Neural progenitor cell (in vitro differentiated cells): Measurements from ENCODE around the gene AOC2. TPM values are rescaled to one million over a fixed set of nuclear protein-coding genes. Genes with fewer than 3 reads are reported as not detected.
A peak's percentile ranks its signal among the peaks of the same experiment; 100 is the strongest.
"Not testable (repeated sequence)": the region's sequence is repeated elsewhere in the genome, so short reads cannot be mapped to it uniquely, and the experiment has no call there.

ENCODE experiments used
- DNase-seq: peaks from one replicate; pipeline ENCODE4 v3.0.0-alpha.2; 2016; ENCODE audit warnings: low spot score
- H2AFZ ChIP-seq: fragments of 200-600 bp; sonication (generic); replicated peaks from 2 replicates; pipeline ENCODE4 v1.6.1; 2016; ENCODE audit warnings: antibody characterized with exemption
- H3F3A ChIP-seq: fragments of 200-600 bp; sonication (generic); 2 replicates; pipeline ENCODE4 v1.6.1; 2016; ENCODE audit warnings: antibody characterized with exemption, low read depth
- H3K27ac ChIP-seq: fragments of 200-600 bp; sonication (generic); 2 replicates; pipeline ENCODE4 v1.5.1; 2016; ENCODE audit warnings: mild to moderate bottlenecking
- H3K27me3 ChIP-seq: fragments of 200-600 bp; sonication (generic); 2 replicates; pipeline ENCODE4 v1.6.1; 2016; ENCODE audit warnings: mild to moderate bottlenecking, moderate library complexity
- H3K36me3 ChIP-seq: fragments of 200-600 bp; sonication (generic); 2 replicates; pipeline ENCODE4 v1.5.1; 2016
- H3K4me1 ChIP-seq: fragments of 200-600 bp; sonication (generic); 2 replicates; pipeline ENCODE4 v1.6.1; 2016; ENCODE audit warnings: mixed run types
- H3K4me2 ChIP-seq: fragments of 200-600 bp; sonication (generic); 2 replicates; pipeline ENCODE4 v1.6.1; 2016
- H3K4me3 ChIP-seq: fragments of 200-600 bp; sonication (generic); 2 replicates; pipeline ENCODE4 v1.5.1; 2016
- H3K79me2 ChIP-seq: fragments of 200-600 bp; sonication (generic); 2 replicates; pipeline ENCODE4 v1.6.1; 2016; ENCODE audit warnings: low read depth
- H3K9ac ChIP-seq: fragments of 200-600 bp; sonication (generic); 2 replicates; pipeline ENCODE4 v1.6.1; 2016
- H3K9me3 ChIP-seq: fragments of 200-600 bp; sonication (generic); 2 replicates; pipeline ENCODE4 v1.5.1; 2016; ENCODE audit warnings: low read depth
- H4K20me1 ChIP-seq: fragments of 200-600 bp; sonication (generic); 2 replicates; pipeline ENCODE4 v1.6.1; 2016; ENCODE audit warnings: low read depth
- H3K27ac Mint-ChIP-seq: 3 replicates; pipeline ENCODE4 v1.8.0; 2021; ENCODE audit warnings: mixed read lengths
- H3K27me3 Mint-ChIP-seq: 2 replicates; pipeline ENCODE4 v1.8.0; 2022; ENCODE audit warnings: low read depth, mild to moderate bottlenecking, inconsistent platforms, moderate library complexity, mixed read lengths; ENCODE audit not compliant: insufficient read depth
- H3K36me3 Mint-ChIP-seq: 3 replicates; pipeline ENCODE4 v1.8.0; 2021; ENCODE audit warnings: mixed read lengths
- H3K4me1 Mint-ChIP-seq: 3 replicates; pipeline ENCODE4 v1.8.0; 2021; ENCODE audit warnings: mixed read lengths
- H3K4me3 Mint-ChIP-seq: 3 replicates; pipeline ENCODE4 v1.8.0; 2021; ENCODE audit warnings: mild to moderate bottlenecking, moderate library complexity, mixed read lengths
- H3K9me3 Mint-ChIP-seq: 3 replicates; pipeline ENCODE4 v1.8.0; 2020; ENCODE audit warnings: mixed read lengths
- EZH2 ChIP-seq: fragments of 200-600 bp; sonication (generic); IDR thresholded peaks from 2 replicates; pipeline ENCODE4 v1.6.1; 2017; ENCODE audit warnings: antibody characterized with exemption, mild to moderate bottlenecking, moderate library complexity
- EZH2phosphoT487 ChIP-seq: fragments of 200-600 bp; sonication (generic); IDR thresholded peaks from 2 replicates; pipeline ENCODE4 v1.6.1; 2017; ENCODE audit warnings: antibody characterized with exemption
- total RNA-seq: library from RNA; depleted of rRNA; stranded (reverse); fragments of >200 nt; gene quantifications from 2 replicates; pipeline ENCODE4 v1.2.3, GENCODE V29; 2015; ENCODE audit warnings: low replicate concordance
- TF ChIP-seq, protein P1 (sequence below): fragments of 200-600 bp; sonication (generic); IDR thresholded peaks from 2 replicates; pipeline ENCODE4 v1.5.1; 2017; ENCODE audit warnings: antibody characterized with exemption, mild to moderate bottlenecking

Gene AOC2
- total RNA-seq, 1 donor from 2014 or later = 1.2 TPM

- no peaks in the 10 kb centered on the region for H3K79me2 ChIP-seq
- H3K9me3 ChIP-seq = no peaks in the 10 kb centered on the region
- no peak overlapping the region for H3K4me3 ChIP-seq
- no peaks in the 10 kb centered on the region for H3K4me1 ChIP-seq
- H3K27ac ChIP-seq = no peak overlapping the region
- no peak for TF ChIP-seq EZH2
- TF ChIP-seq EZH2phosphoT487 = no peak
- TF ChIP-seq, protein P1, sequence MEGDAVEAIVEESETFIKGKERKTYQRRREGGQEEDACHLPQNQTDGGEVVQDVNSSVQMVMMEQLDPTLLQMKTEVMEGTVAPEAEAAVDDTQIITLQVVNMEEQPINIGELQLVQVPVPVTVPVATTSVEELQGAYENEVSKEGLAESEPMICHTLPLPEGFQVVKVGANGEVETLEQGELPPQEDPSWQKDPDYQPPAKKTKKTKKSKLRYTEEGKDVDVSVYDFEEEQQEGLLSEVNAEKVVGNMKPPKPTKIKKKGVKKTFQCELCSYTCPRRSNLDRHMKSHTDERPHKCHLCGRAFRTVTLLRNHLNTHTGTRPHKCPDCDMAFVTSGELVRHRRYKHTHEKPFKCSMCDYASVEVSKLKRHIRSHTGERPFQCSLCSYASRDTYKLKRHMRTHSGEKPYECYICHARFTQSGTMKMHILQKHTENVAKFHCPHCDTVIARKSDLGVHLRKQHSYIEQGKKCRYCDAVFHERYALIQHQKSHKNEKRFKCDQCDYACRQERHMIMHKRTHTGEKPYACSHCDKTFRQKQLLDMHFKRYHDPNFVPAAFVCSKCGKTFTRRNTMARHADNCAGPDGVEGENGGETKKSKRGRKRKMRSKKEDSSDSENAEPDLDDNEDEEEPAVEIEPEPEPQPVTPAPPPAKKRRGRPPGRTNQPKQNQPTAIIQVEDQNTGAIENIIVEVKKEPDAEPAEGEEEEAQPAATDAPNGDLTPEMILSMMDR = no peak
- Mint-ChIP-seq H3K27me3 (peaks cover 5% of the 10 kb centered on the region), H3K4me3 (no peak overlapping the region), H3K9me3 (no peaks in the 10 kb centered on the region), H3K4me1 (no peaks in the 10 kb centered on the region), H3K27ac (no peak overlapping the region), H3K36me3 (peaks cover 2% of the 10 kb centered on the region)
- no peaks in the 10 kb centered on the region for H4K20me1 ChIP-seq
- no peak overlapping the region for H3K4me2 ChIP-seq
- peak overlapping the region; percentile 37 for H3K9ac ChIP-seq
- no peaks in the 10 kb centered on the region for H3K36me3 ChIP-seq
- no peak overlapping the region for H2AFZ ChIP-seq
- no peaks in the 10 kb centered on the region for H3K27me3 ChIP-seq
- no peaks in the 10 kb centered on the region for H3F3A ChIP-seq
- DNase-seq = peak; percentile 43
These were observed 13.0 kb downstream of the AOC2 start for GRCh38 chr17:42857389-42857788.

- H3K36me3 Mint-ChIP-seq = peaks cover 2% of the 10 kb centered on the region
- H3K4me1 Mint-ChIP-seq = peaks cover 7% of the 10 kb centered on the region
- Histone ChIP-seq H3K4me3 (no peak overlapping the region), H2AFZ (no peak overlapping the region), H3K79me2 (no peaks in the 10 kb centered on the region), H3F3A (no peaks in the 10 kb centered on the region), H3K9ac (no peak overlapping the region), H3K27ac (no peak overlapping the region), H3K36me3 (no peaks in the 10 kb centered on the region), H3K9me3 (peaks cover 4% of the 10 kb centered on the region), H4K20me1 (no peaks in the 10 kb centered on the region), H3K27me3 (no peaks in the 10 kb centered on the region), H3K4me2 (no peak overlapping the region), H3K4me1 (no peaks in the 10 kb centered on the region)
- peaks cover 12% of the 10 kb centered on the region for H3K9me3 Mint-ChIP-seq
- TF ChIP-seq EZH2 = no peak
- no peak overlapping the region for H3K4me3 Mint-ChIP-seq
- no peak overlapping the region for H3K27ac Mint-ChIP-seq
- DNase-seq = no peak
- peaks cover 5% of the 10 kb centered on the region for H3K27me3 Mint-ChIP-seq
These were observed 21.3 kb downstream of the AOC2 start for GRCh38 chr17:42865638-42866094.

DNA sequence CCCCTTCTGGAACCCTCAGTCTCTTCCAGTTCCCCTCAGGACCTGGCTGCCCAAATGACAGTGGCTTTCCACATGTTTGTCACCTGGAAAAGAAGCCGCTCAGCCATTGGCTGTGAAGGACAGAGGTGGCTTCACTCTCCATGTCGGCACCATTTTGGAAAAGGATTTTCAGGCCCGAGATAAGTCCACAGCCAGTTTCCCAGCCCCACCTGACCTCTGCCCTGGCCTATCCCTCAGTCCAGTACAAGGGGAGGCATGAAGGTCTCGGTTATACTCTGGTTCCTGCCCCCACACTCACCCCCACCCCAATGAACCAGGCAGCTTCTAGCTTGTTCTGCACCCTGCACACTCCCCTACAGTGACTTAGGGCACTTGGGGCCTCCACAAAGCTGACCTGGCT is 21.8 kb downstream of the AOC2 start:
- DNase-seq = no peak
- peaks cover 7% of the 10 kb centered on the region for H3K4me1 Mint-ChIP-seq
- H3K27ac Mint-ChIP-seq = no peak overlapping the region
- Histone ChIP-seq H3K9ac (no peak overlapping the region), H3F3A (no peaks in the 10 kb centered on the region), H3K9me3 (peaks cover 4% of the 10 kb centered on the region), H4K20me1 (no peaks in the 10 kb centered on the region), H2AFZ (no peak overlapping the region), H3K4me2 (no peak overlapping the region), H3K27me3 (no peaks in the 10 kb centered on the region), H3K27ac (no peak overlapping the region), H3K79me2 (no peaks in the 10 kb centered on the region), H3K4me1 (no peaks in the 10 kb centered on the region), H3K36me3 (no peaks in the 10 kb centered on the region), H3K4me3 (no peak overlapping the region)
- peaks cover 2% of the 10 kb centered on the region for H3K36me3 Mint-ChIP-seq
- peaks cover 17% of the 10 kb centered on the region for H3K9me3 Mint-ChIP-seq
- no peak overlapping the region for H3K4me3 Mint-ChIP-seq
- no peak for TF ChIP-seq EZH2phosphoT487
- TF ChIP-seq, protein P1 = no peak
- TF ChIP-seq EZH2 = no peak
- H3K27me3 Mint-ChIP-seq = peaks cover 5% of the 10 kb centered on the region

DNA sequence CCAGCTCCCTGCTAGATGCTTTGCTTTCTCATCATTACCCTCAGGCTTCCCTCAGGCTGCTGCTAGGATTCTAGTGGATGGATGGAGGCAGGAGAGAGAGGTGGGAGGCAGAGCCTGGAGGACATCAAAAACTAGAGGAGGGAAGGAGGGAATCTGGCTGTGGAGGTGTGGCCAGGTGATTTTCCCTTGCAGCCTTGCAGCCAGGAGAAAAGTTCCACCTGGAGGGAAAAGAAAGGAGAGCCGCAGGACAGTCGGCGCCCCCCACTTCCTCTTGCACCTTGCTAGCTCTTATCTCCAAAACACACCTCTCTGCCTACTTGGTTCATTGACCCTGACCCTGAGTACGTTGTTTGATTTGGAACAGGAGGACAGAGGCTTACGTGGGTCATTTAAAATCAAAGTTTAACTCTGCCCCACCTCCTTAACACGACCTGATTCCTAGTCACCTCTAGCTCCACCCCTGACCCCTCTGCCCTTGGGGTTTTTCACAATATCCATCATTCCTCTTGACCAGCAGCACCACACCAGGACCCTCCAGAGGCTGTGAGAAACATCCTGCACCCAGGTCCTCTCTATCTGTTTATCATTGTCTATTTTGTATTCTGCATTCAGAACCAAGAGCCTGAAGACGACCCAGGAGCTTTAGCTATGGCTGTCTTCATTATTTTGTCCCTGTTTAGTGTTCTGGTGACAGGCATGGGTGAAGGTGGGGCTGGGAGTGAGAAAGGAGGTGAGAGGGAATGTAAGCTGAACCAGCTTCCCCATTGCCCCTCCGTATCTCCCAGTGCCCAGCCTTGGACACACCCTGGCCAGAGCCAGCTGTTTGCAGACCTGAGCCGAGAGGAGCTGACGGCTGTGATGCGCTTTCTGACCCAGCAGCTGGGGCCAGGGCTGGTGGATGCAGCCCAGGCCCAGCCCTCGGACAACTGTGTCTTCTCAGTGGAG is 22.5 kb downstream of the AOC2 start:
- H3K9me3 Mint-ChIP-seq = peaks cover 23% of the 10 kb centered on the region
- no peak for DNase-seq

DNA sequence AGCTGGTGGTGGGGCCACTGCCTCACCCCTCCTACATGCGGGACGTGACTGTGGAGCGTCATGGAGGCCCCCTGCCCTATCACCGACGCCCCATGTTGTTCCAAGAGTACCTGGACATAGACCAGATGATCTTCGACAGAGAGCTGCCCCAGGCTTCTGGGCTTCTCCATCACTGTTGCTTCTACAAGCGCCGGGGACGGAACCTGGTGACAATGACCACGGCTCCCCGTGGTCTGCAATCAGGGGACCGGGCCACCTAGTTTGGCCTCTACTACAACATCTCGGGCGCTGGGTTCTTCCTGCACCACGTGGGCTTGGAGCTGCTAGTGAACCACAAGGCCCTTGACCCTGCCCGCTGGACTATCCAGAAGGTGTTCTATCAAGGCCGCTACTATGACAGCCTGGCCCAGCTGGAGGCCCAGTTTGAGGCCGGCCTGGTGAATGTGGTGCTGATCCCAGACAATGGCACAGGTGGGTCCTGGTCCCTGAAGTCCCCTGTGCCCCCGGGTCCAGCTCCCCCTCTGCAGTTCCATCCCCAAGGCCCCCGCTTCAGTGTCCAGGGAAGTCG is 23.4 kb downstream of the AOC2 start:
- not testable (repeated sequence) for H3K4me2 ChIP-seq, H3K27me3 Mint-ChIP-seq, H3K27ac ChIP-seq, H2AFZ ChIP-seq, H3K36me3 ChIP-seq, H3K9me3 ChIP-seq, H4K20me1 ChIP-seq, H3K27me3 ChIP-seq, H3K4me3 ChIP-seq, H3K27ac Mint-ChIP-seq, H3K4me1 Mint-ChIP-seq, H3K4me1 ChIP-seq, H3K9ac ChIP-seq, H3K4me3 Mint-ChIP-seq, H3F3A ChIP-seq, DNase-seq, H3K79me2 ChIP-seq, H3K36me3 Mint-ChIP-seq
- H3K9me3 Mint-ChIP-seq = peaks cover 24% of the 10 kb centered on the region

More for the DNA sequence above, 22.5 kb downstream of the AOC2 start:
- Histone ChIP-seq H2AFZ (no peak overlapping the region), H3K27me3 (no peaks in the 10 kb centered on the region), H3K9me3 (peaks cover 4% of the 10 kb centered on the region), H3K4me2 (no peak overlapping the region), H3K79me2 (no peaks in the 10 kb centered on the region), H3K27ac (no peak overlapping the region), H3K36me3 (no peaks in the 10 kb centered on the region), H4K20me1 (no peaks in the 10 kb centered on the region), H3K9ac (no peak overlapping the region), H3F3A (no peaks in the 10 kb centered on the region), H3K4me1 (no peaks in the 10 kb centered on the region), H3K4me3 (no peak overlapping the region)
- no peak for TF ChIP-seq EZH2phosphoT487
- TF ChIP-seq, protein P1 = no peak
- TF ChIP-seq EZH2 = no peak
- peaks cover 5% of the 10 kb centered on the region for H3K27me3 Mint-ChIP-seq
- peaks cover 7% of the 10 kb centered on the region for H3K4me1 Mint-ChIP-seq
- no peak overlapping the region for H3K4me3 Mint-ChIP-seq
- no peak overlapping the region for H3K27ac Mint-ChIP-seq
- peaks cover 2% of the 10 kb centered on the region for H3K36me3 Mint-ChIP-seq
